Panc1 (cell line): ENCODE results near the gene TBKBP1.

ENCODE experiments used
- POLR2AphosphoS5 ChIP-seq: IDR thresholded peaks from 2 replicates; pipeline ENCODE4 v1.6.1; 2012; ENCODE audit warnings: mild to moderate bottlenecking, low read depth, low read length, moderate library complexity
- REST ChIP-seq, 2 experiments: IDR thresholded peaks; 2 replicates each; pipeline ENCODE4 v1.6.1; 2011 to 2012; ENCODE audit warnings: low read depth in 2 of 2, control low read depth in 1 of 2, low read length in 1 of 2, mild to moderate bottlenecking in 1 of 2, moderate library complexity in 1 of 2; ENCODE audit not compliant: insufficient read depth in 1 of 2
- SIN3A ChIP-seq: IDR thresholded peaks from 2 replicates; pipeline ENCODE4 v1.6.1; 2012; ENCODE audit warnings: low read depth, mild to moderate bottlenecking, low read length, moderate library complexity, borderline replicate concordance; ENCODE audit not compliant: insufficient read depth
- TCF7L2 ChIP-seq: IDR thresholded peaks from 2 replicates; pipeline ENCODE4 v1.6.1; 2011; ENCODE audit warnings: mild to moderate bottlenecking, low read depth, low read length, inconsistent platforms
- TF ChIP-seq, protein P1 (sequence below): fragments of 450-650 bp; IDR thresholded peaks from 2 replicates; pipeline ENCODE4 v1.5.1; 2017; ENCODE audit warnings: mild to moderate bottlenecking

GRCh38 chr17:47720754-47721533 lies 27.0 kb downstream of the TBKBP1 start:
- TF ChIP-seq, protein P1, sequence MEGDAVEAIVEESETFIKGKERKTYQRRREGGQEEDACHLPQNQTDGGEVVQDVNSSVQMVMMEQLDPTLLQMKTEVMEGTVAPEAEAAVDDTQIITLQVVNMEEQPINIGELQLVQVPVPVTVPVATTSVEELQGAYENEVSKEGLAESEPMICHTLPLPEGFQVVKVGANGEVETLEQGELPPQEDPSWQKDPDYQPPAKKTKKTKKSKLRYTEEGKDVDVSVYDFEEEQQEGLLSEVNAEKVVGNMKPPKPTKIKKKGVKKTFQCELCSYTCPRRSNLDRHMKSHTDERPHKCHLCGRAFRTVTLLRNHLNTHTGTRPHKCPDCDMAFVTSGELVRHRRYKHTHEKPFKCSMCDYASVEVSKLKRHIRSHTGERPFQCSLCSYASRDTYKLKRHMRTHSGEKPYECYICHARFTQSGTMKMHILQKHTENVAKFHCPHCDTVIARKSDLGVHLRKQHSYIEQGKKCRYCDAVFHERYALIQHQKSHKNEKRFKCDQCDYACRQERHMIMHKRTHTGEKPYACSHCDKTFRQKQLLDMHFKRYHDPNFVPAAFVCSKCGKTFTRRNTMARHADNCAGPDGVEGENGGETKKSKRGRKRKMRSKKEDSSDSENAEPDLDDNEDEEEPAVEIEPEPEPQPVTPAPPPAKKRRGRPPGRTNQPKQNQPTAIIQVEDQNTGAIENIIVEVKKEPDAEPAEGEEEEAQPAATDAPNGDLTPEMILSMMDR: no peak
- TF ChIP-seq REST (IDR thresholded peaks at IDR 0.05; ENCODE audit: insufficient read depth in 1 of 2, low read depth in 2 of 2, low read length in 1 of 2): no peak
- TF ChIP-seq POLR2AphosphoS5: no peak
- TF ChIP-seq TCF7L2: no peak
- no peak for TF ChIP-seq SIN3A
